A549 (cell line): ENCODE data around the gene RAD23B. TPM values are rescaled to one million over a fixed set of nuclear protein-coding genes. Genes with fewer than 3 reads are reported as not detected.
A peak's percentile ranks its signal among the peaks of the same experiment; 100 is the strongest.

Experiments
- ATAC-seq, 2 experiments: fragments of 200-7000 bp in 1 of 2; fragments of >200 bp in 1 of 2; cut with Nextera tagmentation in 1 of 2; cut with Tn5 transposase in 1 of 2; 3 replicates each; pipeline versions ENCODE4 v1.8.0 to v1.9.1; 2018 to 2020; ENCODE audit warnings: mild to moderate bottlenecking in 1 of 2, moderate library complexity in 1 of 2
- CTCF ChIA-PET: fragments of 300-600 bp; sonication (Branson Sonifier 250); formaldehyde crosslinking; extraction: SDS; loops from one replicate; lab custom pipeline; 2021; ENCODE audit warnings: antibody characterized with exemption, inconsistent platforms; lab: Yijun Ruan, JAX
- POLR2A ChIA-PET: fragments of 350-600 bp; formaldehyde crosslinking; extraction: SDS; loops from one replicate; lab custom pipeline; 2021; ENCODE audit warnings: antibody characterized with exemption, inconsistent platforms; lab: Yijun Ruan, JAX
- DNase-seq, 2 experiments: peaks; one replicate each; pipeline versions ENCODE4 v3.0.0 to v3.0.0-alpha.2; 2011 to 2016; ENCODE audit warnings: low read depth in 1 of 2, low spot score in 1 of 2
- FAIRE-seq: peaks from 2 replicates; lab custom pipeline; 2011; peaks lifted over from hg19 to GRCh38; lab: Jason Lieb, UNC
- H3K27ac ChIP-seq, 2 experiments: fragments of >200 bp; sonication (Bioruptor Twin); formaldehyde crosslinking; 3 replicates each; pipeline ENCODE4 v1.5.1; 2016 to 2017
- H3K4me1 ChIP-seq: fragments of >200 bp; sonication (Bioruptor Twin); formaldehyde crosslinking; 3 replicates; pipeline ENCODE4 v1.6.1; 2016
- H3K4me2 ChIP-seq: fragments of >200 bp; sonication (Bioruptor Twin); formaldehyde crosslinking; 3 replicates; pipeline ENCODE4 v1.6.1; 2016
- H3K4me3 ChIP-seq: fragments of >200 bp; sonication (Bioruptor Twin); formaldehyde crosslinking; 3 replicates; pipeline ENCODE4 v1.5.1; 2016
- H3K9me3 ChIP-seq: fragments of >200 bp; sonication (Bioruptor Twin); formaldehyde crosslinking; 3 replicates; pipeline ENCODE4 v1.6.1; 2016
- CBX8 ChIP-seq: fragments of 200-600 bp; sonication (generic); IDR thresholded peaks from 2 replicates; pipeline ENCODE4 v1.6.1; 2016
- EP300 ChIP-seq, 2 experiments: fragments of >200 bp; sonication (Bioruptor Twin); formaldehyde crosslinking; IDR thresholded peaks; 2 replicates in 1 of 2; 3 replicates in 1 of 2; pipeline ENCODE4 v1.6.1; 2016 to 2017
- ESRRA ChIP-seq: fragments of 150-350 bp; IDR thresholded peaks from 2 replicates; pipeline ENCODE4 v1.6.1; 2014; ENCODE audit warnings: mild to moderate bottlenecking, low read length, borderline replicate concordance
- FOSB ChIP-seq: fragments of 250-450 bp; sonication (Bioruptor Pico); IDR thresholded peaks from 2 replicates; pipeline ENCODE4 v1.5.0; 2020; ENCODE audit warnings: mild to moderate bottlenecking, moderate library complexity
- HDAC2 ChIP-seq: fragments of 200-600 bp; sonication (generic); IDR thresholded peaks from 2 replicates; pipeline ENCODE4 v1.6.1; 2016
- HEYL ChIP-seq: fragments of 250-450 bp; sonication (Bioruptor Pico); IDR thresholded peaks from 2 replicates; pipeline ENCODE4 v1.8.0; 2021; ENCODE audit warnings: mild to moderate bottlenecking, moderate library complexity
- HOXA7 ChIP-seq: fragments of 250-450 bp; sonication (Bioruptor Pico); IDR thresholded peaks from 2 replicates; pipeline ENCODE4 v1.5.0; 2020; ENCODE audit warnings: mild to moderate bottlenecking, moderate library complexity
- HOXB13 ChIP-seq: fragments of 250-450 bp; sonication (Bioruptor Pico); IDR thresholded peaks from 2 replicates; pipeline ENCODE4 v1.5.0; 2020; ENCODE audit warnings: low read depth, mild to moderate bottlenecking, moderate library complexity
- KDM5A ChIP-seq: fragments of 200-600 bp; sonication (generic); IDR thresholded peaks from 2 replicates; pipeline ENCODE4 v1.6.1; 2016; ENCODE audit warnings: antibody characterized with exemption, mild to moderate bottlenecking
- POLR2AphosphoS2 ChIP-seq: conservative IDR thresholded peaks from 2 replicates; pipeline ENCODE4 v1.6.1; 2012; ENCODE audit warnings: low read length, improper control_type of control experiment, inconsistent platforms
- RARB ChIP-seq: fragments of 250-450 bp; sonication (Bioruptor Pico); IDR thresholded peaks from 2 replicates; pipeline ENCODE4 v1.8.0; 2021; ENCODE audit warnings: mild to moderate bottlenecking, moderate library complexity
- RCOR1 ChIP-seq: fragments of 150-350 bp; IDR thresholded peaks from 2 replicates; pipeline ENCODE4 v1.6.1; 2014; ENCODE audit warnings: antibody characterized with exemption, low read length, low read depth
- WGBS: methylation state at CpG from one replicate; pipeline ENCODE4 v1.1.6; 2017; ENCODE audit errors: missing lambda C conversion rate; 5-methylcytosine and 5-hydroxymethylcytosine counted together
- polyA plus RNA-seq, 4 experiments: library from polyadenylated mRNA; depleted of rRNA in 3 of 4; stranded (reverse); fragments of >200 nt; fragmentation: RNase III in 1 of 4; extraction: RNeasy Plus Mini Kit Qiagen cat#74134 plus additional on column Dnase treatment in 1 of 4; gene quantifications; 2 replicates in 3 of 4; 3 replicates in 1 of 4; pipeline ENCODE4 v1.2.3, GENCODE V29; 2011 to 2017
- TF ChIP-seq, protein P1 (sequence below): fragments of 450-650 bp; IDR thresholded peaks from 2 replicates; pipeline ENCODE4 v1.6.1; 2014; ENCODE audit warnings: antibody characterized with exemption
- TF ChIP-seq, protein P2 (sequence below): fragments of 250-450 bp; sonication (Bioruptor Pico); IDR thresholded peaks from 2 replicates; pipeline ENCODE4 v1.5.0; 2020; ENCODE audit warnings: low read depth, mild to moderate bottlenecking, moderate library complexity
- TF ChIP-seq, protein P3 (sequence below): IDR thresholded peaks from 2 replicates; pipeline ENCODE4 v1.6.1; 2012
- TF ChIP-seq, protein P4 (sequence below): fragments of 250-450 bp; sonication (Bioruptor Pico); IDR thresholded peaks from 2 replicates; pipeline ENCODE4 v1.5.0; 2021; ENCODE audit warnings: mild to moderate bottlenecking, moderate library complexity, borderline replicate concordance

Gene RAD23B
- polyA plus RNA-seq, 2 of the 4 experiments (the other 2 are of a cell fraction): 136 to 195 TPM

DNA sequence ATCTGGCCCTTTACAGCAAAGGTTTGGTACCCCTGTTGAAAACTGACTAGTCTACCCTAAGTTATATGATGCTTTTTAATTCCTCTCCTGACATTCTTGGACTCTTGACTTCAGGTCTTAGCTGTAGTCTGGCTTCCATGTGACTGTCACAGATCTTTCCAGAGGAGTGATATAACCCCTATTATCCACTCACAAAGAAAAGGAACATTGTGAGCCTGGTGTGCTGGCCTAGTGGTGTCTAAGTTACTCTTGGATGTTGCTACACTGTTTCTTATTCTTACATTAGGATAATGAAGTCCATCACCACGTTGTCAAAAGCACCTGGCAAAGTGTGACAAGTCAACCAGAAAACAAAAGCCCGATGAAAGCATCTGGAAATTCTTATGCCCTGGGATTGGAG lies 49.8 kb downstream of the RAD23B start:
- H3K9me3 ChIP-seq: no peaks in the 10 kb centered on the region
- H3K27ac ChIP-seq: no peak overlapping the region
- ChIA-PET CTCF (interaction anchor here (1.0 to 3.2 kb wide), 3 partner anchors 9 to 81 kb away, joined by 3 to 32 read pairs (median 4); no protein-coding TSS in a partner anchor), POLR2A (no interaction called here)
- TF ChIP-seq CBX8 (no peak), FOSB (CRISPR knock-in tag) (peak; percentile 10; the same call in 1 of the 2 replicates)
- DNase-seq (no peak), FAIRE-seq (no peak), ATAC-seq (no peak)
- no peak overlapping the region for H3K4me2 ChIP-seq
- no peaks in the 10 kb centered on the region for H3K4me1 ChIP-seq
- 95% methylated on average over 2 of the region's 2 CpGs for WGBS
- H3K4me3 ChIP-seq: no peak overlapping the region

DNA sequence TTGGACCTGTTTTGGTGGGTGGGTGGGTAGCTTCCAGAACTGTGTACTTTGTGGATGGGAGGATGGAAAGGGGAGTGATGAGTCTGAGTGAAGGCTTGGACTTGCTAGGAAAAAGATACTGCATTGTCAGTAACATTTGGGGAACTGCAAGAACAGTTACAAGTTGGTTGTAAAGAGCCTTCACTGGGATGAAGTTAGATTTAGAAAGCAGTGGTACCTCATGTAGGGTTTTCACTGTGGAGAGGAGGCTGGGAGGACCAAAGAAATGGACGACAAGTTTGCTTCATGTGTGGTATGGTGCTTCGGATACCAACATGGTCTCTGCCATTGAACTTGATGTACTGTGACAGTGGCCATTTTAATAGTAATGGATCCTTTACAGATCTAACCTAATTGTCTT lies 50.3 kb downstream of the RAD23B start:
- Histone ChIP-seq H3K27ac (no peak overlapping the region), H3K4me3 (no peak overlapping the region), H3K9me3 (no peaks in the 10 kb centered on the region), H3K4me2 (no peak overlapping the region), H3K4me1 (no peaks in the 10 kb centered on the region)
- TF ChIP-seq FOSB (CRISPR knock-in tag): peak; percentile 5; the same call in 1 of the 2 replicates
- no peak for TF ChIP-seq RARB (CRISPR knock-in tag)
- no peak for TF ChIP-seq HOXB13
- ATAC-seq: no peak
- ChIA-PET CTCF (interaction anchor here (1.0 to 3.2 kb wide), 3 partner anchors 8 to 82 kb away, joined by 3 to 32 read pairs (median 4); no protein-coding TSS in a partner anchor), POLR2A (no interaction called here)
- 96% methylated on average over 2 of the region's 2 CpGs for WGBS
- DNase-seq: no peak
- FAIRE-seq: no peak

DNA sequence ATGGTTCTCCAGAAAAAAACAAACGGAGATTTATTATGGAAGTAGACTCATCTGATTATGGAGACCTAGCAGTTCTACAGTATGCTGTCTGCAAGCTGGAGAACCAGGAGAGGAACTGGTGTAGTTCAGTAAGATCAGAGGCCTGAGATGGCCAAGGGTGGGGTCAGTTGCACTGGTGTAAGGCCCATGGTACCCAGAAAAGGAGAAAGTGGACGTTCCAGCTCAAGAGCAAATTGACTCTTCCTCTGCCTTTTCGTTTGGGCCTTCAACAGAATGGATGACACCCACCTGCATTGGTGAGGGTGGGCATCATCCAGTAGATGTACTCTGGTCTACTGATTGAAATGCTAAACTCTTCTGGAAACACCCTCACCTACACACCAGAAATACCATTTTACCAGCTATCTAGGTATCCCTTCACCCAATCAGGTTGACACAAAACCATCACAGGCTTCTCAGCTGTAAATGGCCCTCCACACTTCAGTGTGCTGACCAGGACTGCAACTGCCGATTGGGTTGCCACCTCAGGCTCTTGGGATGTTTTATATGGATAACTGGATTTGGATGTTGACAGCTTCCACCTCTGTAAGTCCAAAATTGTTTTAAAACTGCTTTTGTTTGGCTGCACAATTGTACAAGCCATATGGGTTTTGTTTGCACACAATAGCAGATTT lies 51.2 kb downstream of the RAD23B start:
- ATAC-seq (no peak), FAIRE-seq (no peak), DNase-seq (no peak)
- Histone ChIP-seq H3K9me3 (no peaks in the 10 kb centered on the region), H3K27ac (no peak overlapping the region), H3K4me1 (no peaks in the 10 kb centered on the region), H3K4me2 (no peak overlapping the region), H3K4me3 (no peak overlapping the region)
- ChIA-PET POLR2A (no interaction called here), CTCF (interaction anchor here (0.6 to 3.2 kb wide), 3 partner anchors 7 to 85 kb away, joined by 3 to 32 read pairs (median 4); no protein-coding TSS in a partner anchor)
- 0 out of 2 replicates have a peak, but pooled peaks have one; percentile 36 for TF ChIP-seq POLR2AphosphoS2
- no peak for TF ChIP-seq HEYL (CRISPR knock-in tag)
- TF ChIP-seq RCOR1: no peak
- WGBS: 88% methylated on average over 4 of the region's 4 CpGs

DNA sequence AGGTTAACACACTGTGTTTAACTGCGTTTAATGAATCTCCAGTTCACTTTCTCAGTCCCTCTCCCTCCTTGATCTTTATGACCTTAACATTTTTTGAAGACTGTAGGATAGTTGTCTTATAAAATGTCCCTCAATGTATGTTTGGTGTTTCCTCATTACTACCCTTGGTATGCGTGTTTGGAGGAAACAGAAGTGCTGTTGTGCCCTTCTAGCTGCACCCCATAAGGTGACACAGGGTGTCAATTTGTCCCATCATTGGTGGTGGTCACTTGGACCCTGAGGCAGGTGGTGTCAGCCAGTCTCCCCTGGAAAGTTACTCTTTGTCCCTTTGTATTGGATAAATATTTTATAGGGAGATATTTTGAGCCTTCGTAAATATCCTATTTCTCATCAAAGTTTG lies 52.3 kb downstream of the RAD23B start:
- ChIA-PET POLR2A (no interaction called here), CTCF (no interaction called here)
- no peak overlapping the region for H3K4me2 ChIP-seq

More for the DNA sequence above, 52.3 kb downstream of the RAD23B start:
- no peak for DNase-seq
- no peaks in the 10 kb centered on the region for H3K4me1 ChIP-seq
- TF ChIP-seq, protein P1, sequence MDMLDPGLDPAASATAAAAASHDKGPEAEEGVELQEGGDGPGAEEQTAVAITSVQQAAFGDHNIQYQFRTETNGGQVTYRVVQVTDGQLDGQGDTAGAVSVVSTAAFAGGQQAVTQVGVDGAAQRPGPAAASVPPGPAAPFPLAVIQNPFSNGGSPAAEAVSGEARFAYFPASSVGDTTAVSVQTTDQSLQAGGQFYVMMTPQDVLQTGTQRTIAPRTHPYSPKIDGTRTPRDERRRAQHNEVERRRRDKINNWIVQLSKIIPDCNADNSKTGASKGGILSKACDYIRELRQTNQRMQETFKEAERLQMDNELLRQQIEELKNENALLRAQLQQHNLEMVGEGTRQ: no peak
- no peak for TF ChIP-seq HOXA7 (CRISPR knock-in tag)
- TF ChIP-seq, protein P2, sequence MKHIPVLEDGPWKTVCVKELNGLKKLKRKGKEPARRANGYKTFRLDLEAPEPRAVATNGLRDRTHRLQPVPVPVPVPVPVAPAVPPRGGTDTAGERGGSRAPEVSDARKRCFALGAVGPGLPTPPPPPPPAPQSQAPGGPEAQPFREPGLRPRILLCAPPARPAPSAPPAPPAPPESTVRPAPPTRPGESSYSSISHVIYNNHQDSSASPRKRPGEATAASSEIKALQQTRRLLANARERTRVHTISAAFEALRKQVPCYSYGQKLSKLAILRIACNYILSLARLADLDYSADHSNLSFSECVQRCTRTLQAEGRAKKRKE (CRISPR knock-in tag): no peak
- TF ChIP-seq, protein P3, sequence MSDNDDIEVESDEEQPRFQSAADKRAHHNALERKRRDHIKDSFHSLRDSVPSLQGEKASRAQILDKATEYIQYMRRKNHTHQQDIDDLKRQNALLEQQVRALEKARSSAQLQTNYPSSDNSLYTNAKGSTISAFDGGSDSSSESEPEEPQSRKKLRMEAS: no peak
- no peak for TF ChIP-seq KDM5A
- TF ChIP-seq, protein P4, sequence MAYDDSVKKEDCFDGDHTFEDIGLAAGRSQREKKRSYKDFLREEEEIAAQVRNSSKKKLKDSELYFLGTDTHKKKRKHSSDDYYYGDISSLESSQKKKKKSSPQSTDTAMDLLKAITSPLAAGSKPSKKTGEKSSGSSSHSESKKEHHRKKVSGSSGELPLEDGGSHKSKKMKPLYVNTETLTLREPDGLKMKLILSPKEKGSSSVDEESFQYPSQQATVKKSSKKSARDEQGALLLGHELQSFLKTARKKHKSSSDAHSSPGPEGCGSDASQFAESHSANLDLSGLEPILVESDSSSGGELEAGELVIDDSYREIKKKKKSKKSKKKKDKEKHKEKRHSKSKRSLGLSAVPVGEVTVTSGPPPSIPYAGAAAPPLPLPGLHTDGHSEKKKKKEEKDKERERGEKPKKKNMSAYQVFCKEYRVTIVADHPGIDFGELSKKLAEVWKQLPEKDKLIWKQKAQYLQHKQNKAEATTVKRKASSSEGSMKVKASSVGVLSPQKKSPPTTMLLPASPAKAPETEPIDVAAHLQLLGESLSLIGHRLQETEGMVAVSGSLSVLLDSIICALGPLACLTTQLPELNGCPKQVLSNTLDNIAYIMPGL (CRISPR knock-in tag): no peak
- no peak for TF ChIP-seq EP300 (IDR thresholded peaks at IDR 0.05)
- no peak for TF ChIP-seq ESRRA
- TF ChIP-seq CBX8: no peak
- TF ChIP-seq HDAC2: no peak
- TF ChIP-seq, all 56 proteins: peak for 0
- 97% methylated on average over 3 of the region's 3 CpGs for WGBS
- FAIRE-seq (no peak), ATAC-seq (no peak)
- no peaks in the 10 kb centered on the region for H3K9me3 ChIP-seq
- no peak overlapping the region for H3K4me3 ChIP-seq
- no peak overlapping the region for H3K27ac ChIP-seq
